Measurements from ENCODE around the gene HLA-DOA.

DNA sequence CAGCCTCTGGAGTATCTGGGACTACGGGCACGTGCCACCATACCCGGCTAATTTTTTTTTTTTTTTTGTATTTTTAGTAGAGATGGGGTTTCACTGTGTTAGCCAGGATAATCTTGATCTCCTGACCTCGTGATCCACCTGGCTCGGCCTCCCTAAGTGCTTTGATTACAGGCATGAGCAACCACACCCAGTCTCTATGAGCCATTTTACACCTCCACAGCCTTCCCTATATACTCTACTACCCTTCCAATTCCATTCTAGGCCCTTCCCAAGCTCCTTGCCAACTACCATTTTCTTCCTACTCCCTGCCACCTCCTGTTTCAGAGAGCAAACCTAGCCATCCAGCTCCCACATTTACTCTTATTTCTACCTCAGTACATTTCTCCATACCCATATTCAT lies 48.8 kb downstream of the HLA-DOA start:
- TF ChIP-seq EZH2phosphoT487 (IDR thresholded peaks at IDR 0.05; ENCODE audit: low read depth) = no peak
- TF ChIP-seq, protein P1, sequence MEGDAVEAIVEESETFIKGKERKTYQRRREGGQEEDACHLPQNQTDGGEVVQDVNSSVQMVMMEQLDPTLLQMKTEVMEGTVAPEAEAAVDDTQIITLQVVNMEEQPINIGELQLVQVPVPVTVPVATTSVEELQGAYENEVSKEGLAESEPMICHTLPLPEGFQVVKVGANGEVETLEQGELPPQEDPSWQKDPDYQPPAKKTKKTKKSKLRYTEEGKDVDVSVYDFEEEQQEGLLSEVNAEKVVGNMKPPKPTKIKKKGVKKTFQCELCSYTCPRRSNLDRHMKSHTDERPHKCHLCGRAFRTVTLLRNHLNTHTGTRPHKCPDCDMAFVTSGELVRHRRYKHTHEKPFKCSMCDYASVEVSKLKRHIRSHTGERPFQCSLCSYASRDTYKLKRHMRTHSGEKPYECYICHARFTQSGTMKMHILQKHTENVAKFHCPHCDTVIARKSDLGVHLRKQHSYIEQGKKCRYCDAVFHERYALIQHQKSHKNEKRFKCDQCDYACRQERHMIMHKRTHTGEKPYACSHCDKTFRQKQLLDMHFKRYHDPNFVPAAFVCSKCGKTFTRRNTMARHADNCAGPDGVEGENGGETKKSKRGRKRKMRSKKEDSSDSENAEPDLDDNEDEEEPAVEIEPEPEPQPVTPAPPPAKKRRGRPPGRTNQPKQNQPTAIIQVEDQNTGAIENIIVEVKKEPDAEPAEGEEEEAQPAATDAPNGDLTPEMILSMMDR (IDR thresholded peaks at IDR 0.05; ENCODE audit: low read depth, low read length) = no peak
